ENCODE results near the gene EARS2. TPM values are rescaled to one million over a fixed set of nuclear protein-coding genes. Genes with fewer than 3 reads are reported as not detected.
"Not testable (repeated sequence)": the region's sequence is repeated elsewhere in the genome, so short reads cannot be mapped to it uniquely, and the experiment has no call there.

Gene EARS2
- total and polyA plus RNA-seq, 9 donors: 9.5 to 29.0 (median 18.5) TPM

DNA sequence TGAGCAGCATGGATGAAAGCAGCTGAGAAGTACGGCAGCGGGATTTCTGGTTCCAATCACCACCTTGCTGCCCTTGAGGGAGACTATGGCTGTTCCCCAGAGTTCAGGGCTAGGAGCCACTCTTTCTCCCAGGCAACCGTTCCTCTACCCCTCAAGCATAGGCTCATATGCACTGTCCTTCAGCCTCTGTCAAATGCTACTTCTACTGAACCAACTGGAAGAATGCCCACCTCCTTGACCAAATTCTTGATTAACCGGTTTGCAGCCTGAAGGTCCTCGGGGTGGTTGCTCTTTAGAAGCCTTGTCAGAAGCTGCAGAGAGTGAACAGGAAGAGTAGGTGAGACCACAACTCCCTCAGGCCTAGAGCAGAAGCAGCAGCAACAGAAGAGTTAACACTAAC is 70.7 kb downstream of the EARS2 start:
- no peaks in the 10 kb centered on the region for H3K9me3 ChIP-seq
- H3K4me1 ChIP-seq (ENCODE audit: insufficient read depth): no peaks in the 10 kb centered on the region
- no peak overlapping the region for H3K4me3 ChIP-seq
- WGBS, 3 donors: 89 to 94% (median 93%) methylated on average over 5 of the region's 5 CpGs
- TF ChIP-seq, protein P1, sequence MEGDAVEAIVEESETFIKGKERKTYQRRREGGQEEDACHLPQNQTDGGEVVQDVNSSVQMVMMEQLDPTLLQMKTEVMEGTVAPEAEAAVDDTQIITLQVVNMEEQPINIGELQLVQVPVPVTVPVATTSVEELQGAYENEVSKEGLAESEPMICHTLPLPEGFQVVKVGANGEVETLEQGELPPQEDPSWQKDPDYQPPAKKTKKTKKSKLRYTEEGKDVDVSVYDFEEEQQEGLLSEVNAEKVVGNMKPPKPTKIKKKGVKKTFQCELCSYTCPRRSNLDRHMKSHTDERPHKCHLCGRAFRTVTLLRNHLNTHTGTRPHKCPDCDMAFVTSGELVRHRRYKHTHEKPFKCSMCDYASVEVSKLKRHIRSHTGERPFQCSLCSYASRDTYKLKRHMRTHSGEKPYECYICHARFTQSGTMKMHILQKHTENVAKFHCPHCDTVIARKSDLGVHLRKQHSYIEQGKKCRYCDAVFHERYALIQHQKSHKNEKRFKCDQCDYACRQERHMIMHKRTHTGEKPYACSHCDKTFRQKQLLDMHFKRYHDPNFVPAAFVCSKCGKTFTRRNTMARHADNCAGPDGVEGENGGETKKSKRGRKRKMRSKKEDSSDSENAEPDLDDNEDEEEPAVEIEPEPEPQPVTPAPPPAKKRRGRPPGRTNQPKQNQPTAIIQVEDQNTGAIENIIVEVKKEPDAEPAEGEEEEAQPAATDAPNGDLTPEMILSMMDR (IDR thresholded peaks at IDR 0.05): no peak
- no peak for TF ChIP-seq EP300 (IDR thresholded peaks at IDR 0.05)
- TF ChIP-seq POLR2A (IDR thresholded peaks at IDR 0.05): no peak
- H3K36me3 ChIP-seq: no peaks in the 10 kb centered on the region
- no peak for DNase-seq
- intact Hi-C loops (cut with DNase I): no loop called here
- no peaks in the 10 kb centered on the region for H3K27me3 ChIP-seq
- no peak overlapping the region for H3K27ac ChIP-seq

GRCh38 chr16:23485841-23486240 is 71.3 kb downstream of the EARS2 start:
- WGBS, 3 donors: 90 to 95% (median 94%) methylated on average over 8 of the region's 8 CpGs
- H3K36me3 ChIP-seq: no peaks in the 10 kb centered on the region

GRCh38 chr16:23485257-23485614 is 71.9 kb downstream of the EARS2 start:
- Histone ChIP-seq H3K9me3 (no peaks in the 10 kb centered on the region), H3K27me3 (no peaks in the 10 kb centered on the region), H3K36me3 (no peaks in the 10 kb centered on the region), H3K4me1 (ENCODE audit: insufficient read depth) (no peaks in the 10 kb centered on the region), H3K4me3 (no peak overlapping the region), H3K27ac (no peak overlapping the region)
- WGBS, 3 donors: 80 to 91% (median 84%) methylated on average over 2 of the region's 2 CpGs
- no peak for DNase-seq
- TF ChIP-seq EP300 (IDR thresholded peaks at IDR 0.05) (no peak), POLR2A (IDR thresholded peaks at IDR 0.05) (no peak)
- TF ChIP-seq, protein P1 (IDR thresholded peaks at IDR 0.05): no peak
- intact Hi-C loops (cut with DNase I): no loop called here

More at GRCh38 chr16:23485841-23486240, 71.3 kb downstream of the EARS2 start:
- Histone ChIP-seq H3K9me3 (no peaks in the 10 kb centered on the region), H3K4me1 (ENCODE audit: insufficient read depth) (no peaks in the 10 kb centered on the region), H3K27me3 (no peaks in the 10 kb centered on the region), H3K4me3 (no peak overlapping the region), H3K27ac (no peak overlapping the region)
- intact Hi-C loops (cut with DNase I): no loop called here
- DNase-seq: no peak
- TF ChIP-seq POLR2A (IDR thresholded peaks at IDR 0.05) (no peak), EP300 (IDR thresholded peaks at IDR 0.05) (no peak)
- TF ChIP-seq, protein P1 (IDR thresholded peaks at IDR 0.05): no peak

- no peak overlapping the region for H3K4me3 ChIP-seq
- H3K27me3 ChIP-seq: no peaks in the 10 kb centered on the region
- intact Hi-C loops (cut with DNase I): no loop called here
- TF ChIP-seq EP300 (IDR thresholded peaks at IDR 0.05): no peak
- no peak for TF ChIP-seq POLR2A (IDR thresholded peaks at IDR 0.05)
- TF ChIP-seq, protein P1 (IDR thresholded peaks at IDR 0.05): no peak
- no peaks in the 10 kb centered on the region for H3K9me3 ChIP-seq
- DNase-seq: no peak
- no peak overlapping the region for H3K27ac ChIP-seq
- H3K36me3 ChIP-seq: no peaks in the 10 kb centered on the region
- H3K4me1 ChIP-seq (ENCODE audit: insufficient read depth): no peaks in the 10 kb centered on the region
- 78 to 86% (median 82%) methylated on average over 8 of the region's 8 CpGs for WGBS, 3 donors
Observed at GRCh38 chr16:23484510-23485256, 72.5 kb downstream of the EARS2 start.

GRCh38 chr16:23483492-23483891 is 73.7 kb downstream of the EARS2 start:
- H3K27me3 ChIP-seq; H3K9me3 ChIP-seq; H3K4me1 ChIP-seq (ENCODE audit: insufficient read depth); DNase-seq; intact Hi-C loops (cut with DNase I); H3K27ac ChIP-seq; H3K36me3 ChIP-seq; H3K4me3 ChIP-seq: not testable (repeated sequence)
- WGBS, 3 donors: 93 to 98% (median 93%) methylated on average over 8 of the region's 8 CpGs

Data from ovary (tissue), 9 donors.